SK-N-SH (cell line): Measurements from ENCODE around the gene FTO. TPM values are rescaled to one million over a fixed set of nuclear protein-coding genes. Genes with fewer than 3 reads are reported as not detected.

ENCODE experiments used
- CTCF ChIA-PET: fragments of 300-600, 350-600 bp; formaldehyde crosslinking; extraction: SDS; loops from one replicate; lab custom pipeline; 2021; lab: Yijun Ruan, JAX
- POLR2A ChIA-PET: fragments of 350-600 bp; sonication (Branson Sonifier 250); formaldehyde crosslinking; extraction: SDS; loops from one replicate; lab custom pipeline; 2020; ENCODE audit warnings: antibody characterized with exemption, inconsistent platforms; lab: Yijun Ruan, JAX
- DNase-seq: peaks from one replicate; pipeline ENCODE4 v3.0.0; 2012
- H2AFZ ChIP-seq: fragments of 200-600 bp; sonication (generic); 2 replicates; pipeline ENCODE4 v1.8.1; 2016; ENCODE audit warnings: antibody characterized with exemption, mild to moderate bottlenecking, low read depth
- H3F3A ChIP-seq: fragments of 200-600 bp; sonication (generic); replicated peaks from 2 replicates; pipeline ENCODE3; 2016; ENCODE audit warnings: antibody characterized with exemption, mild to moderate bottlenecking; ENCODE audit not compliant: insufficient read depth
- H3K27ac ChIP-seq, 2 experiments: fragments of 200-500 bp in 1 of 2; fragments of 200-600 bp in 1 of 2; sonication (Bioruptor generic) in 1 of 2; sonication (generic), shearing (Covaris generic) in 1 of 2; 2 replicates each; pipeline versions ENCODE4 v1.5.1 to v1.6.1; 2014 to 2016; ENCODE audit warnings: low read depth in 2 of 2, inconsistent platforms in 1 of 2, low read length in 1 of 2, mild to moderate bottlenecking in 1 of 2, mixed read lengths in 1 of 2
- H3K27me3 ChIP-seq: fragments of 200-600 bp; sonication (generic), shearing (Covaris generic); 2 replicates; pipeline ENCODE4 v1.6.1; 2016; ENCODE audit warnings: mixed run types; ENCODE audit not compliant: insufficient read depth
- H3K36me3 ChIP-seq, 2 experiments: fragments of 200-500 bp in 1 of 2; fragments of 200-600 bp in 1 of 2; sonication (Bioruptor generic) in 1 of 2; sonication (generic) in 1 of 2; replicated peaks in 1 of 2; 2 replicates each; pipeline versions ENCODE3 to v1.5.1; 2014 to 2016; ENCODE audit warnings: low read length in 1 of 2, mild to moderate bottlenecking in 1 of 2; ENCODE audit not compliant: insufficient read depth in 2 of 2, control insufficient read depth in 1 of 2
- H3K4me1 ChIP-seq, 2 experiments: fragments of 200-500 bp in 1 of 2; fragments of 200-600 bp in 1 of 2; sonication (Bioruptor generic) in 1 of 2; sonication (generic), shearing (Covaris generic) in 1 of 2; 2 replicates each; pipeline versions ENCODE4 v1.5.1 to v1.6.1; 2014 to 2016; ENCODE audit warnings: low read depth in 1 of 2, low read length in 1 of 2, mixed run types in 1 of 2; ENCODE audit not compliant: insufficient read depth in 2 of 2, control insufficient read depth in 1 of 2
- H3K4me2 ChIP-seq: fragments of 200-600 bp; sonication (generic), shearing (Covaris generic); 2 replicates; pipeline ENCODE4 v1.6.1; 2017; ENCODE audit warnings: mixed run types
- H3K4me3 ChIP-seq, 2 experiments: fragments of 200-500 bp in 1 of 2; fragments of 200-600 bp in 1 of 2; sonication (Bioruptor generic) in 1 of 2; sonication (generic), shearing (Covaris generic) in 1 of 2; 2 replicates each; pipeline versions ENCODE4 v1.5.1 to v1.8.1; 2014 to 2016; ENCODE audit warnings: low read depth in 2 of 2, inconsistent platforms in 1 of 2, low read length in 1 of 2, mild to moderate bottlenecking in 1 of 2, mixed read lengths in 1 of 2, moderate library complexity in 1 of 2
- H3K79me2 ChIP-seq: fragments of 200-600 bp; sonication (generic); 2 replicates; pipeline ENCODE4 v1.8.1; 2017; ENCODE audit warnings: mild to moderate bottlenecking; ENCODE audit not compliant: insufficient read depth
- H3K9ac ChIP-seq: fragments of 200-600 bp; sonication (generic); 2 replicates; pipeline ENCODE4 v1.6.1; 2017; ENCODE audit warnings: mixed run types
- H3K9me2 ChIP-seq: fragments of 200-600 bp; sonication (generic); 2 replicates; pipeline ENCODE4 v1.6.1; 2017; ENCODE audit warnings: mixed run types
- H3K9me3 ChIP-seq: fragments of 200-600 bp; sonication (generic); 2 replicates; pipeline ENCODE4 v1.6.1; 2017; ENCODE audit warnings: mixed run types, mild to moderate bottlenecking, moderate library complexity
- H4K20me1 ChIP-seq: fragments of 200-600 bp; sonication (generic); 2 replicates; pipeline ENCODE4 v1.6.1; 2017; ENCODE audit warnings: mild to moderate bottlenecking, mixed run types; ENCODE audit not compliant: insufficient read depth
- CTCF ChIP-seq: fragments of 200-600 bp; sonication (generic); IDR thresholded peaks from 2 replicates; pipeline ENCODE4 v1.6.1; 2017; ENCODE audit warnings: antibody characterized with exemption, mild to moderate bottlenecking, moderate library complexity
- ELF1 ChIP-seq: IDR thresholded peaks from 2 replicates; pipeline ENCODE4 v1.4.0; 2012
- FOSL2 ChIP-seq: IDR thresholded peaks from 2 replicates; pipeline ENCODE4 v1.4.0; 2012; ENCODE audit warnings: low read depth, mild to moderate bottlenecking, moderate library complexity, borderline replicate concordance
- FOXJ3 ChIP-seq: sonication (generic); formaldehyde crosslinking; IDR thresholded peaks from 2 replicates; pipeline ENCODE4 v1.5.1; 2020; ENCODE audit warnings: mild to moderate bottlenecking, missing genetic modification reagents
- FOXM1 ChIP-seq: IDR thresholded peaks from 2 replicates; pipeline ENCODE4 v1.4.0; 2012; ENCODE audit warnings: low read depth, mild to moderate bottlenecking
- GABPA ChIP-seq: IDR thresholded peaks from 2 replicates; pipeline ENCODE4 v1.4.0; 2012; ENCODE audit warnings: low read depth, mild to moderate bottlenecking
- MAX ChIP-seq: IDR thresholded peaks from 2 replicates; pipeline ENCODE4 v1.4.0; 2012; ENCODE audit warnings: low read depth
- MXI1 ChIP-seq: IDR thresholded peaks from 2 replicates; pipeline ENCODE4 v1.6.1; 2012; ENCODE audit warnings: mild to moderate bottlenecking, low read depth, low read length, improper control_type of control experiment
- NFIC ChIP-seq: IDR thresholded peaks from 2 replicates; pipeline ENCODE4 v1.4.0; 2012; ENCODE audit warnings: borderline replicate concordance
- REST ChIP-seq: IDR thresholded peaks from 2 replicates; pipeline ENCODE4 v1.6.1; 2012; ENCODE audit warnings: mild to moderate bottlenecking, low read depth, low read length, moderate library complexity
- SIN3A ChIP-seq: IDR thresholded peaks from 2 replicates; pipeline ENCODE4 v1.6.1; 2012; ENCODE audit warnings: low read depth, mild to moderate bottlenecking, low read length, moderate library complexity, borderline replicate concordance
- TAF1 ChIP-seq: IDR thresholded peaks from 2 replicates; pipeline ENCODE4 v1.6.1; 2012; ENCODE audit warnings: low read depth, mild to moderate bottlenecking, low read length, moderate library complexity, borderline replicate concordance
- TEAD4 ChIP-seq: IDR thresholded peaks from 2 replicates; pipeline ENCODE4 v1.4.0; 2012; ENCODE audit warnings: mild to moderate bottlenecking, borderline replicate concordance; ENCODE audit not compliant: insufficient read depth
- YY1 ChIP-seq: IDR thresholded peaks from 2 replicates; pipeline ENCODE4 v1.4.0; 2012; ENCODE audit warnings: low read depth, mild to moderate bottlenecking
- WGBS: methylation state at CpG from one replicate; pipeline ENCODE4 v1.1.6; 2017; ENCODE audit warnings: low lambda C conversion rate; 5-methylcytosine and 5-hydroxymethylcytosine counted together
- polyA plus RNA-seq, 3 experiments: library from polyadenylated mRNA; depleted of rRNA; stranded (reverse); fragments of >200 nt; gene quantifications; 2 replicates each; pipeline ENCODE4 v1.2.3, GENCODE V29; 2012

FTO gene
- polyA plus RNA-seq, 1 of the 3 experiments (the other 2 are of a cell fraction), result 41.2 TPM

DNA sequence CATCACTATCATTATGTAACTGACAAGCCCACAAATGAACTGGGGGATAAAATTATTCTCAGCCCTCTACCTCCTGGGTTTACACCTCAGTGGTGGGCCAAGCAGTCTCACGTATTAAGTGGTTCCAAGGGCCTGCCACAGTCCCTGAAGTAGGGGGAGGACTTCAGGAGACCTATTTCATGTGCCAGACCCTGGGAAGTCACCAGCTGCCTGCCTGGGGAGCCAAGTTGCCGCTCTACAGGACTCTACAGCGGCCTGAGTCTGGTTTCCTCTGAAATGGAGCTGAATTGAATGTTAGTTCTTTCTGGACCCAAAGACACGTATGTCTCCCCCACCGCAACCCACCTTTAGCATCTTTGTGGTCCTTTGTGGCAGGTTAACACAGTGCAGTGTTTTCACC lies 395.7 kb downstream of the FTO start:
- CTCF ChIA-PET, result interaction anchor here (1.5 kb wide), 1 partner anchor 18 kb away, joined by 4 read pairs; no protein-coding TSS in a partner anchor
- H3K9me2 ChIP-seq, result no peaks in the 10 kb centered on the region
- H3K36me3 ChIP-seq, result no peaks in the 10 kb centered on the region
- no peak overlapping the region for H2AFZ ChIP-seq
- H3K4me1 ChIP-seq, result peaks cover 0 to 4% of the 10 kb centered on the region in 2 experiments; a peak in 2 of 4 replicates
- WGBS, result 84% methylated on average over 5 of the region's 5 CpGs
- H3K9me3 ChIP-seq, result no peaks in the 10 kb centered on the region
- no peak for DNase-seq
- H3K9ac ChIP-seq, result no peak overlapping the region
- H3K79me2 ChIP-seq, result no peaks in the 10 kb centered on the region
- TF ChIP-seq MXI1, result no peak
- no peak for TF ChIP-seq REST
- TF ChIP-seq FOXJ3 (CRISPR knock-in tag), result no peak
- no peak for TF ChIP-seq NFIC
- TF ChIP-seq YY1, result no peak
- no peak for TF ChIP-seq FOSL2
- TF ChIP-seq CTCF, result no peak
- TF ChIP-seq ELF1, result no peak
- no peak for TF ChIP-seq MAX
- no peak for TF ChIP-seq TAF1
- TF ChIP-seq TEAD4, result no peak
- TF ChIP-seq FOXM1, result no peak
- TF ChIP-seq GABPA, result no peak
- TF ChIP-seq SIN3A, result no peak
- no peak overlapping the region for H3K4me3 ChIP-seq
- POLR2A ChIA-PET, result no interaction called here
- no peaks in the 10 kb centered on the region for H3F3A ChIP-seq
- no peaks in the 10 kb centered on the region for H3K27me3 ChIP-seq
- no peaks in the 10 kb centered on the region for H4K20me1 ChIP-seq
- no peak overlapping the region for H3K27ac ChIP-seq
- no peak overlapping the region for H3K4me2 ChIP-seq
